A204.1 (cell line): Measurements from ENCODE around the gene NEUROD2.
"Not testable (repeated sequence)": the region's sequence is repeated elsewhere in the genome, so short reads cannot be mapped to it uniquely, and the experiment has no call there.

Experiments
- FAIRE-seq: peaks from 2 replicates; lab custom pipeline; 2012; peaks lifted over from hg19 to GRCh38; lab: Jason Lieb, UNC

The NEUROD2 gene

DNA sequence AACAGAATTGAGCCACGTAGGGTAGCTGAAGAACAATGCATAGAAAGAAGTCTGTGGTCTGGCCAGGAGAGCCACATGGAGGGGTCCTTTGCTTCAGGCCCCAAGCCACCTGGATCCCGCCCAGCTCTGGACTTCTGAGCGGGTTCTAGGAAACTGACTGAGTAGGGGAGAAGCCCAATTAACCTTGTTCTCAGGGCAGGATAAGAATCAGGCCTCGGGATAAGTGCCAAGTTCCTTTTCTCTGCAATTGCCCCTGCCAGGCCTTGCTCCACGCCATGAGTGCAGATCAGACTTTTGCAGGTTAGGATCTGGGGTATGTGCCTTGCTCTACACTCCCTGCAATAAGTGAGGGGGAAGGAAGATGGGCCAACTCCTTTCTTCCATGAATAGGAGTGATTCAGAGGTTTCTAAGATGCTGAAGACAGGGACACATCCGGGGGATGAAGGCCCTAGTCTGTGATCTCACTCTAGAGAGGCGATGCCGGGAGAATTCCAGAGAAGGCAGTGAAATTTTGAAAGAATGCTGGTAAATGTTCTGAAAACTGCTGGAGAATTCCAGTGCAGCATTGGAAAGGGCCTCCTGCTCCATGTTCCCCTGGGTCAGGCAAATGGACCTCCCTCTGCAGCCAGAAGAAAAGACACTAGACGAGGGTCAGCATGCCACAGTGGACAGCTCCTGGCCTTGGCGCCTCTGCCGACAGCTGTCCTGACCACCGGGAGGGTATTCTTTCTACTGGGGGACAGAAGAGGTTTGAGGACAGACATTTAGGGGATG lies 5.8 kb downstream of the NEUROD2 start:
- no peak for FAIRE-seq

DNA sequence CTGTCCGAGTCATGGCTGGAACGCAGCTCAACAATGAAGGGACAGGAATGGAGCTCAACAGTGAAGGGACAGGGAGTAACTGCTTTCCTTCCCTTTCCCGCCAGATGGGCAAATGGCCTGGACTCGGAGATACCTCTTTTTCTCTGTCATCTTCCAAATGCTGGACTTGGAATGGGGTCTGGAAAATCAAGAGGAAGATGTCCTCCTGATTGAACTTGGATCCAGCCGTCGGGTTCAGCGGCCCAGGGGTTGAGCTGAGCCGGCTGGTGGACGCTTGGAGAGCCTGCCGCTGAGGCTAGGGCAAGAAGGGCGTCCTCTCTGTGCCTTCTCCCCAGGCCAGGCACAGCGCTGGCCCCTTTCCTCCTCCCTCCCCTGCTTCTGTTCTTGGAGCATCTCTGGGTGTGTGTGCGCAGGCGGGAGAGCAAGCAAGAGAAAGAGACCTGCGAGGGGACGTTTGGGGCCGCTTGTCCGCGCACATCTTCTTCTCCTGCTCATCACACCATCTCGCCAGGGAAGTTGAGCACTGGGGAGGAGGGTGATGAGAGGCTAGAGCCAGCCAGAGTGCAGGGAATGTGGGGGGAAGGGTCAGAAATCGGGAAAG lies 6.6 kb downstream of the NEUROD2 start:
- no peak for FAIRE-seq

DNA sequence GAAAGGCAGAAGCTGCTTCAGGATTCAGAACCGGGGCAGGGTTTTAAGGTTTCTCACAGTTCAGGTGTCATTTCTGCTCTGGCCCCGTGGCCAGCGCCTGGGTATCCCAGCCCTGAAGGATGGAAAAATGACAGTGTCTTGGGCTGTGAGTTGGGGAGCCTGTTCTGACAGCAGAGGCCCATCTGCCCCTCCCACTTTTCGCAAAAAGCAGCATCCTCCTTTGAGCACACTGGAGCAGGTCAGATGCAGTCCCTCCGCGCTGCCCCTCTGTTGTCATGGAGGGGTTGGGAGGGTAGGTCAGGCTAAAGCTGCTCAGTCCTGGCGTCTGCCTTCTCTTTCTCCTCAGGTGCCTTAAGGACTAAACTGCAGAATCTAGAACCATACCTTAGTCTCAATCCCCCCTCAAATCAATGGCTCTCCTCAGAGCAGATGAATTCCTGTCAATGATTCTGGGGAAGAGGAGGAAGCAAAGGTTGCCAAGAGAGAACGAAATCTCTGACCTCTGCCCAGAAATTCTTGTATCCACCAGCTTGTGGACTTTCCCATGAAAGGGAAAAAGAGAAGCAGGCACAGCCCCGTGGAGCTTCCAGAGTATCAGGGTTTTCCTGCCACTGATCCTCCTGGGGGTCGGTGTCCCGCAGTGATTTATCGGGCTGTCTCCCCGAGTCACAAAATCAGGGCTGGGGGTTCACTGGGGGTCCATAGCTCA lies 7.3 kb downstream of the NEUROD2 start:
- FAIRE-seq = no peak

DNA sequence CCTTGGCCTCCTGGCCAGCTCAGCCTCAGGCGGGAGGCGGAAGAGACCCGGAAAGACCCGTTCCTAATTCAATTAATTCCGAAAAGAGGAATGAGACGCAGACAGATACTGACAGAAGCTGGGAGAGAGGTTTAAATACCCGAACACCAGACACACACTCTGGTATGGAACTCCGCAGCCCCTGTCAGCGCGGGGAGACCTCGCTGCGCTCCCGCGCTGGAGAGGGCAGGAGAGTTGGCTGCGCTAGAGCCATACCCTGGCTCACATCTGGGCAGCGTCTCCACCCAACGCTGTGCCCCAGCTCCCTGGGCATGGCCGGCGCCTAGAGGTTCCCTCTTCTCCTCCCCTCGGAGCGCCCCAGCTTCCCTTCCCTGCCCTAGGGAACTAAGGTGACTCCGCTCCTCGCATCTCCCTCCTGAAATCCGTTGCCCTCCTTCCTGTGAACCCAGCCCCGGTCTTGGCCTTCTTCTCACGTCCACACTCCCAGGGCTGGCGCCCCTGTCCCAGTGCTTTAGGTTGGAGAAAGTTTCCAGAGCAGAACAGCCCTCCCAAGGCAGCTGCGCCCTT lies 8.0 kb downstream of the NEUROD2 start:
- FAIRE-seq = no peak

DNA sequence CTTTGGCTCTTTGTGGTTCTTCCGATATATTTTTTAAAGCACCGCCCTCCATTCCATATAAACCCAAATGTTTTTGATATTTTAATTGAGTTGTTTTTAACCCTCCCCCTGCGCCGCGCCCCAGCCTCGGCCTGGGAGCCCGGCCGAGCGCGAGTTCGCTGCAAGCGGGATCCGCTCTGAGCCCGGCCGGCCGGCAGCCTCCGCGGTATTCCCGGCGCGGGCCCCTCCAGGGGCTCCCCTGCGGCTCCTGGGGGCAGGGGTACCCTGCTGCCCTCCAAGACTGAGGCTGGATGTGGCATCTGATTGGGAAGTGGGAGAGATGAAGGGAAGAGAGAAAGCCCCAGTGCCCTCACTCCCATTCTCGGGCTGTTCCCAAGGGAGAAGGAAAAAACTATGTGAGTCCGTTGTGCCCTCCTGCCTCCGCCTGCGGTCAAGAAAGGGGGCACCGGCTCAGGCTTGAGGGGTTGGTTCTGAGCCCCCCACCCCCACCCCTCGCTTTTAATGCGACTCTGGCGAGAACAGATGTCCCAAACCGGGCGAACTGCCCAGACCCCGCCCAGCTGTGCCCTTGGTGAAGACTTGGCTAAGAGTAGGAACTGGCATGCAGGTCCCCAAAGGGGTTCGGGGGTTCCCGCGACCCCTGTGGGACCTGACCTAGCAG lies 8.6 kb downstream of the NEUROD2 start:
- no peak for FAIRE-seq

DNA sequence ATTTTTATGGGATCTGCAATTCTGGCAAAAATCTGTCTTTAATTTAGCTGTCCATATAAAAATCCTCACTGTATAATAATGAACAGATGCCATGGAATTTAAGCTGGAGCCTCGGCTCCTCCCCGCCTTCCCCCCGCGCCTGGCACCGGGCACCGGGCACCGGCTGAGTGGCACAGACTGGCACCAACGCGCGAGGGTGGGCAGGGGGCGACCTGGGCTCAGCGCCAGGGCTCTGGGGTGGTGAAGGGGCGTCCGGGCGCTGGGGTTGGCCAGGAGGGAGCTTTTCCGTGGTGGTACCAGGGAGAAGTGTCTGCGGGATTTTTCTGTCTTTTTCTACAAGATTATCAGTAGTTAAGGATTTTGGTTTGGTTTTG lies 9.1 kb downstream of the NEUROD2 start:
- FAIRE-seq = no peak

DNA sequence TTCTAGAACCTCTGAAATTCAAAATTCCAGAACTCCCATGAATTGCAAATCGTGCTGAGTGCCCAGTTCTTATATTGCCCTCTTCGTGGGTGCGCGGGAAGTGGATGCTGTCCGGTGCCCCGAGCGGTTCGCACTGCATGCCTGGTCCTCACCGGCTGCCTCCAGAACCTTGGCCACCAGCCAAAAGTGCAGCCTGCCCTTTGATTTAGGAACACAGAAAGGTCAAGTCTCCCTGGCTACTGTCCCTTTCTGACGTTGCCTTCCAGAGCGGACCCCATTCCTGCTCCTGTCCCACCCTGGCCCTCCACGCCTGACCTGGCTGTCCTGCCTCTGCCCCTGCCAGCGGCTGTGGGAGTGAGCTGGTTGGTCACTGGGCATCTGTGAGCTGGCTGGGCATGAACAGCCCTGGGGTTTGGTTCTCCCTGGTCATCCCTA lies 9.7 kb downstream of the NEUROD2 start:
- FAIRE-seq = no peak

DNA sequence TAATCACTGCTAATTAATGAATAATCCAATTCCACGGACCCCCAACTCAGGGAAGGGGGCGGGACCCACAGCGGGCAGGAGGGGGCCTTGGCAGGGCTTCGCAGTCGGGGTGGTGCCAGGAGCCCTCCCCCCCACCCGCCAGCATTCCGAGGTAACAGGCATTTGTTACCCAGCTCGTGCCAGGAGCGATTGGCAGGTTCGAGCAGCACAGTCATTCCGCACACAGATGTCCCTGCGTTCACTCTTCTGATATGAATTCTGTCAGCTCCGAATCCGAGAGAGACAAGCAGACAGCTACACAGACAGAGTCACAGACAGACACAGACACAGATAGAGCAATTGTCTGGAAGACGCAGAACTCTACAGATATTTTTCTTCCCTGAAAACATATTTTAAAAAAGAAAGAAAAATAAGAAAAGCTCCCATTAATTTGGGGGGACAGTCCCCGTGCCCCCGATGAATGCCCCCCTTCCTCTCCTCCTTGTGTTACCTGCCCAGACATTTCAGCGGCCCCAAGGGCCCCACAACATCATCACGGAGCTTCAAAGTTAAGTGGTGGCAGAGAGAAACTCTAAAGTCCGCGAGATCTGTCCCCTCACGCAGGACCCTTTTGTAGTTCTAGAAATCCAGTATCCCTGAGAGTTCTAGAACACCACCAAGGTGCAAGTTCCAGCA lies 10.2 kb downstream of the NEUROD2 start:
- no peak for FAIRE-seq

DNA sequence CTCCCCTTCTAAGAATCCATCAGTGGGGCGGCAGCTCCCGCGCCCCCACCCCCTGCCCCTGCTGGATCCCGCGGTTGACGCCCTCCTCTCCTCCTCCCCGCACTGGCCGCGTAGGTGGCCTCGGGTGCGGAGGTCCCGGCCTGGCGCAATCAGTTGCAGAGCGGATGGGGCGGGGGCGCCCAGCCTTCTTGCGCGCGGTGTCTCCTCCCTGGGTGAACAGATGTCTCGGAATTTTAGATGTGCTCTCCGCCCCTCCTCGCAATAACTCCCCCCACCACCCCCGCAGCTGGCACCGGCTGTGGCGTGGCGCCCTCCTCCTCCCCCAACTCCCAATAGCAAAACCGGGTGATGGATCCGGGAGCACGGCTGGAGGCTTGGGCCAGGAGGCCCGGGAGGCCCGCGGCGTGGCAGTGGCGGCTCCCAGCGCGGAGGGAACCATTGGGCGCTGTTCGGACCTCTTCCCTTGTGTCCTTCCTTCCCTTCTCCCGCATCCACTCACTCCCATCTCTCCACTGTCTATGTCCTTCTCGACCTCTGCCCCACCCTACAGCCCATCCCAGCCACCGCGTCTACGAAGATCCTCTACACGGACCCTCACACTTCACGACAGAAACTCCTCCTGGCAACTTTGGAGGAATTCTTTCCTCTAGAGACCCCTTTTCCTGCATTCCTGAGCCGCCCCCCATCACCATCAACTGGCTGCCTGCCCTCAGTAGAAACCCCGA lies 11.0 kb downstream of the NEUROD2 start:
- no peak for FAIRE-seq

DNA sequence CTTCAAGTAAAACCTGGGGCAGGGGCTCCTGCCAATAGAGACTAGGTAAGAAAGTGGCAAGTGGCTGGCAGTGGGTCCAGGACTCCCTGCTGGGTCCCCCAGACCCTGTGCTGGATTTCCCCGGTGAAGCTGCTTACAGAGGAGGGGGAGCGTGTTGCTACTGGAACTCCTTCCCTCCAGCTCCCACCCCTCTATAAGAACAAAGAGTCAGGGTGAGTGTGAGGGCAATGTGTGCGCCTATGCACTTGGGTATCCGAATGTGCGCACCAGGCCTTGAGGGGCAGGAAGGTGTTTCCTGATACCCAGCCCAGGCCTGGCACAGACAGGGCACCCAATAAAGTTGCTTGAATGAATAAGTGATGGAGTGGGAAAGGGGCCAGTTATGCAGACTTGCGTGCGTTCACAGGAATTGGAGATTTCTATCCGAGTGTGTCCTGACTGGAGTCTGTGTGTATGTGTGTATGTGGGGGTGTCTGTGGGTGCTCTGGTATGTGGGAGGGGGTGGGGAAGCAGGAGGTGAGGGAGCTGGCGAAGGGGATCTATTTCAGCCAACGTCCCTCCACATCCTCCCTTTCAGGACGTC lies 11.7 kb downstream of the NEUROD2 start:
- no peak for FAIRE-seq

DNA sequence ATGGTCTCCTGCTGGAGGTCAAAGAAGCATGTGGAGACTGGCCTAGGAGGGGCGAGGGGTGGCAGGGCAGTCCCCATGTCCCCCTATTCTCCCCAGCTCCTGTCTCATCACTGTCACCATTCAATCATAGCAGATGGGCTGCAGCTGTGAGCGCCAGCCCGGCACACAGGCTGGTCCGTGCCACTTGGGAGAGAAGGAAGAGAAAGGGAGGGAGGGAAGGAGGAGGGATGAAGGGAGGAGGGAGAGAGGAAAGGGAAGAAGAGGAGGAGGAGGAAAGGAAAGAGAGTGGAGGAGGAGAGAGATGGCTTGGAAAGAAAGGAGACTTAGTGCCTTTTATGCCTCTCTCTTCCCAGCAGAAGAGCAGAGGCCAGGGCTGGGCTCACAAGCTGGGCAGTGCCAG lies 12.4 kb downstream of the NEUROD2 start:
- no peak for FAIRE-seq

DNA sequence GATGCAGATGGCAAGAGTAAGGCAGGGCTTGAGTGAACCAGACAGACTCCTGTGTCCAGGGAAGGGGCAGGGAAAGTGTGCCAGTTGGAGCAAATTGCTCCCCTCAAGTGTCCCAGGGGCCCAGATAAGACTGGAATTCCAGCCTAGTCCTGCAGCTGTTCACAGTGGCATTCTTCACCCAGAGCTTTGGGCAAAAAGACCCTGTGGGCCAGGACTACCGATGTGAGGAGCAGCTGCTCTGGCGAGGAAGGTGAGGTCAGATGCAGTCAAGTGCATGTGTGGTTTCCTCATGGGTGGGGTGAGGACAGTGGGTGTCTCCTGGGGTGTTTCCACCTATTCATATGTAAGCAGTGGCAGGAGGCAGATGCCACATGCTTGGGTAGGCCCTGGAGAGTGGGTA lies 14.3 kb downstream of the NEUROD2 start:
- FAIRE-seq = no peak

DNA sequence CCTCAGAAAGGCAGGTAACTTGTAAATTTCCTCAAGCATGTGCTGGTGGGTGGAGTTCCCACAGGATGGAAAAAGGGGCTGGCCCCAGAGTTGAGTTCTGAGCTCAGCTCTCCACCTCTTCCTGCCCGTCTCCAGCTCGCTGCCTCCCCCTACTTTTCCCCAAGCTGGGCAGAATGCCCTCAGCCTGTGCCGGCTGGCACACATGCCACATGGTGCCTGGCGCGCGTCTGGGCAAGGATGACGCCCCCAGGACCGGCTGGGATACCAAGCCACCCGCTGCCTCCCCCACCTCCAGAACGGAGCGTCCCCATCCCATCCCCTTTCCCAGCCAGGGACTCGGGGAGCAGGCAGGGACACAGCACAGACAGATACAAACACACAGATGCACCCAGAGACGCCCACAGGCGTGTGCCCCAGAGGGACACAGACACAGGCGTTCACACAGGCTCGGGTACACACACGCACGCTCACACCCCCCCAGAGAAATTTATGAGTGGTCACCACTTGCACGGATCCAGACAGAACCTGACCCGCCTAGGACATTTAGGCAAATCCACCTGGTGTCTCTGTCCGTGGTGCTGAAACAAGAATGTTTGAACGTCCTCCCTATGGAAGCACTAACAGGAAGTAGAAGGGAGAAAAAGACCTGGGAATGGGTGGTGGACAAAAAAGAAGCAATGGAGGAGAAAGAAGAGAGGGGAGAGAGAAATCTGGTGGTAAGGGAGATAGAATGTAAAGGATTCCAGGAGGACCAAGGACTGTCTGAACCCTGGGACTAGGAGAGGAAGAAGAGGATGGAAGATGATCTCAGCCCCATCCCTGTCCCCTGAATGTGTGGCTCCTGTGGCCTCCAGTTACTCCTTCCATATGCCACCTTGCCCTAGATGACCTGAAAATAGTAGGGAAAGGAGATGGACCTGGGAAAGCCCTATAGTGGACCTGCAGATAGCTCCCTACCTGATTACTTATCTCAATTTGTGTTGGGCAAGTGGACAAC lies 15.5 kb downstream of the NEUROD2 start:
- FAIRE-seq = no peak

DNA sequence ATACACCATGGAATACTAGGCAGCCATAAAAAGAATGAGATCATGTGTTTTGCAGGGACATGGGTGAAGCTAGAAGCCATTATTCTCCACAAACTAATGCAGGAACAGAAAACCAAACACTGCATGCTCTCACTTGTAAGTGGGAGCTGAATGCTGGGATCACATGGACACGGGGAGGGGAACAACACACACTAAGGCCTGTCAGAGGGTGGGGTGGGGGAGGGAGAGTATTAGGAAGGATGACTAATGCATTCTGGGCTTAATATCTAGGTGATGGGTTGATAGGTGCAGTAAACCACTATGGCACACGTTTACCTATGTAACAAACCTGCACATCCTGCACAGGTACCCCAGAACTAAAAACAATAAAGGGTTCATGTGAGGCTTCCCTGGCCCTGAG lies 17.5 kb downstream of the NEUROD2 start:
- not testable (repeated sequence) for FAIRE-seq

DNA sequence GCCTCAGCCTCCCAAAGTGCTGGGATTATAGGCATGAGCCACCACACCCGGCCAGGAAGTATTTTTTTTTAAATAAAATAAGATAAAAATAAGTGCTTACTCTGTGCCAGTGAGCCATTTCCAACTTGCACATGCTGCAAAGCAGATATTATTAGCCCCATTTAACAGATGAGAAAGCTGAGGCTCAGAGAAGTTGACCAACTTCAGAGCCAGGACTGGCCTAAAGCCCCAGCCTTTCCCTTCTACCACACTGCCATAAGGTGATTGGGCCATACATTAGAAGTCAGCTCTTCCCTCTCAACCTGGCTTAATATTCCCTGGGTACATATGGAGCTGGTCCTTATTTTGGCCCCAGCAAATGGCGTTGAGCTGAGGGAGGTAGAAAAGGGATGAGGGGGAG lies 25.1 kb downstream of the NEUROD2 start:
- FAIRE-seq = no peak

DNA sequence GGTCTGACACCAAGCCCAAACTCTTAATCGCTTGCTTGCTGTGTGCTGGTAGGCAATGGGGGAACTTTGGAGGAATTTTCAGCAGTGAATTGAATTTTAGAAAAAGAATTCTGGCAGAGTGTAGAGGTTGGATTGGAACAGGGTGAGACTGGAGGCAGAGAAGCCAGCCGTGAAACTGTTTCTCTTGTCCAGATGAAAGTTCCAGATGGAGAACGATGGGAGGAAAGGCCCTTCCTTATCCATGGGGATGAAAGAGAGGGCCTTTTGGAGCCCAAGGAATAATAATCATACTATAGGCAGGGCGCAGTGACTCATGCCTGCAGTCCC lies 26.0 kb downstream of the NEUROD2 start:
- no peak for FAIRE-seq

DNA sequence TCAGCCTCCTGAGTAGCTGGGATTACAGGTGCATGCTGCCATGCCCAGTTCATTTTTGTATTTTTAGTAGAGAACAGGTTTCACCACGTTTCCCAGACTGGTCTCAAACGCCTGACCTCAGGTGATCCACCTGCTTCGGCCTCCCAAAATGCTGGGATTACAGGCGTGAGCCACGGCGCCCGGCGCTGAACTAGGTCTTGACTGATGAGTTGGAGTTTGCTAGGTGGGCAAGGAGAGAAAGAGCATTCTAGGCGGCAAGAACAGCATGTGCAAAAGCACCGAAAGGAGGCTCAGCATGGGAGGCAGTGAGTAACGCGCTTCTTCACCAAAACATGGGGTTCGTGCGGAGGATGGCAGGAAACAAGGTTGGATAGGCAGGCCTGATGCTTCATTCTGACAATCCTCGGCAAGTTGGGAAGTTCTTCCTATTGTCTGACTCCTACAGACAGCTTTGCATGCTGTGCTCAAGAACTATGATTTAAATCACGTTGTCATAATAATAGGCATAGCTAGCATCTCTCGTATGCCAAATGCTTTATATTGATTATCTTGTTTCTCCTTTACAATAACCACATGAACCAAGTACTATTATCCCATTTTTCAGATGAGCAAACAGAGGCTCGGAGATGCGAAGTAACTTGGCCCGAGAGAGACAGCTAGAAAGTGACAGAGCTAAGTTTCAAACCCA lies 26.5 kb downstream of the NEUROD2 start:
- FAIRE-seq = no peak

DNA sequence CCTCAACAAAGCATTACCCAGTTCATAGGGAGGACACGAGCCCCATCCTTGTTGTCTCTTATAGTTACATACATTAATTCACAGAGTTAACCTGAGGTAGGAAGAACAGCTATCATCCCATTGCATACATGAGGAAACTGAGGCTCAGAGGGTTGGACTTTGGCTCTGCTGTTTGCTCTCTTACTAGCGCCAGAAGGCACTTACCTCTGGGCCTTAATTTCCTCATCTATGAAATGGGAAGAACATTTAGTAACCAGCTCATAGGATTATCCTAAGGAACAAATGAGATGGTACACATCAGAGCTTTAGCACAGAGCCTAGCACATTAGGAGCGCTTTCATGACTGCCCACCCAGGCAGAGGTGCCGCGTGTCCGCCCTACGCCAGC lies 27.6 kb downstream of the NEUROD2 start:
- no peak for FAIRE-seq

DNA sequence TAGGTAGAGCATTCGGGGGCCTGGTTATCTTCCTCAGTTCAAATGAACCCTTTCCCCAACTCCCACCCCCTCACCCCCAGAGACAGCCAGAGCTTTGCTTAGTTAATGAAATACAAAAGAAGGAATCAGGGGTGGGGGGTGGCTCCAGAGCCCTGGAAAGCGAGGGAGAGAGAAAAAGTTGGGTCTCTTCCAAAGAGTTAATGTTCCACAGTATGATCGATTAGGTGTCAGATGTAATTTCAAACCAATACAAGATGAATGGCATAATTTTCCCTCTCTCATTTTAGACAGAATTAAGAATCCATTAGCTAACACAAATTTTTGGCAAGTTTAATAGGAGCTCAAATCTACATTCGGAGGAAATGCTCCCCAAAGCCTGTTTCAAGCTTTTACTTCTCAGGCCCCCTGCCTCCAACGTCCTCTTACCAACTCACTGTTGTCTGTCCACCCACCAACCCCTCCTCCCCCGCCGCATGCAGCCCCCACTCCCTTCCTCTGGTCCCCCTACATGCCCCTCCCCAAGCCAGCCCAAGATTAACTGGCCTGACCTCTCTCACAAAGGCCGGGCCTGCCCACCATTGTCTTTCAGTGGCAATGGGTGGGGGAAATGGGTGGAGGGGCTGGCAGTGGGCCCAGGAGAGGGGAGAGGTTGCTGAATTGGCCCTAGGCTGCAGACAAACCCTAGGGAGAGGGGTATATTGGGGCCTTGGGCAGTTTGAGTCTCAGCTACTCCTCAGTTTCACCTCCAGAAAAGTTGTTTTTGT lies 28.2 kb downstream of the NEUROD2 start:
- no peak for FAIRE-seq
